ENCODE measurements around the gene CRIM1. TPM values are rescaled to one million over a fixed set of nuclear protein-coding genes. Genes with fewer than 3 reads are reported as not detected.

Gene CRIM1
- total and polyA plus RNA-seq, 2 of the 8 experiments (the other 6 are each of a cell fraction or from before 2014, with no cell fraction given) = 9.4 to 28.4 TPM

DNA sequence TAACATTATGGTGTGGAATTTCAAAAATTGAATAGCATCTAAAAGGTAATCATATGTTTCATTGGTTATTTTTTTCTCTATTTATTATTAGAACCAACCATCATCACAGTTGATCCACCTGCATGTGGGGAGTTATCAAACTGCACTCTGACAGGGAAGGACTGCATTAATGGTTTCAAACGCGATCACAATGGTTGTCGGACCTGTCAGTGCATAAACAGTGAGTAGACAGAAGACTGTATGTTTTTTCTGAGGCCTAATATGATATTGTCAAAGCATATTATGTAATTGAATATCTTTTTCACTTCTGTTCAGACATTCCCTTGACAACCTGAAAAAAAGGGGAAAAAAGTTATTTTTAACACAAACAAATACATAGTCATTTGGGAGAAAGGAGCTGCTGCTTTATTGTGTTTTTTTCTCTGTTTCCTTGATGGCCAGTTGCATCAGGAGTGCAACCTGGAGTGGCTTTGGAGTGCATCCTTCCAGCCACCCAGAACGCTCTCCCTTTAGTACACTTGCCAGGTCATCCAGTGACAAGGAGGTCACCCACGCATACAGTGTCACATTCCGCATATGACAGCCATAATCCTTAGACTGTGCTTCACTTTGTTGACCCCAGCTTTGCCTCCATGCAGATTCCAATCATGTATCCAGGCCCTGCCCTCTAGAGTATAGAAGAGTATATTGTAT lies 143.7 kb downstream of the CRIM1 start:
- no peaks in the 10 kb centered on the region for H3K79me2 ChIP-seq (ENCODE audit: control insufficient read depth in 1 of 2, insufficient read depth in 2 of 2, low read length in 2 of 2)
- H3K9ac ChIP-seq (replicated peaks in 1 of 4; ENCODE audit: extremely low read depth in 1 of 4, low read depth in 3 of 4, low read length in 3 of 4) = no peak overlapping the region
- H2AFZ ChIP-seq (ENCODE audit: low read length) = no peak overlapping the region
- CTCF ChIA-PET (ENCODE audit: partially characterized antibody) = interaction anchor here (0.7 to 2.5 kb wide), 7 partner anchors 37 to 165 kb away, joined by 3 to 11 read pairs (median 3); no protein-coding TSS in a partner anchor
- no peak overlapping the region for H3K27ac ChIP-seq (ENCODE audit: low read depth, low read length)
- H4K8ac ChIP-seq (ENCODE audit: extremely low read depth, insufficient read depth, low read length) = no peak overlapping the region
- H3K4me1 ChIP-seq (replicated peaks in 1 of 4; ENCODE audit: control insufficient read depth in 3 of 4, insufficient read depth in 4 of 4, low read length in 3 of 4) = no peaks in the 10 kb centered on the region
- no peaks in the 10 kb centered on the region for H3K23me2 ChIP-seq (ENCODE audit: low read depth, low read length)
- no peak overlapping the region for H2BK12ac ChIP-seq (ENCODE audit: low read depth, low read length)
- no peaks in the 10 kb centered on the region for H3K27me3 ChIP-seq (replicated peaks in 1 of 4; ENCODE audit: control insufficient read depth in 3 of 4, extremely low read depth in 1 of 4, insufficient read depth in 3 of 4, low read length in 3 of 4)
- WGBS, 2 experiments (ENCODE audit: extremely low coverage in 1 of 2, insufficient coverage in 1 of 2, insufficient read length in 1 of 2, insufficient replicate concordance in 2 of 2, low coverage in 1 of 2, low lambda C conversion rate in 2 of 2, missing lambda C conversion rate in 1 of 2) = 96% methylated on average over 6 of the region's 6 CpGs; no CpG with 5 or more reads in 1 of the 2 experiments
- no peak overlapping the region for H2BK20ac ChIP-seq (ENCODE audit: low read length)
- no peak overlapping the region for H3K4me3 ChIP-seq (ENCODE audit: extremely low read depth in 1 of 4, insufficient read depth in 2 of 4, low read depth in 3 of 4, low read length in 4 of 4)
- no peak overlapping the region for H3K14ac ChIP-seq (ENCODE audit: insufficient read length)
- H2BK120ac ChIP-seq (replicated peaks; ENCODE audit: low read depth, low read length) = no peak overlapping the region
- peaks cover 0 to 2% of the 10 kb centered on the region in 2 experiments for H4K20me1 ChIP-seq (replicated peaks in 1 of 2; ENCODE audit: control insufficient read depth in 1 of 2, insufficient read depth in 2 of 2, low read length in 2 of 2)
- H3K79me1 ChIP-seq (ENCODE audit: low read depth, low read length) = no peaks in the 10 kb centered on the region
- POLR2A ChIA-PET (ENCODE audit: partially characterized antibody) = interaction anchor here (1.6 kb wide), 1 partner anchor 11 kb away, joined by 4 read pairs; no protein-coding TSS in a partner anchor
- H3K9me3 ChIP-seq (ENCODE audit: insufficient read depth in 2 of 2, low read depth in 1 of 2, low read length in 1 of 2) = no peaks in the 10 kb centered on the region
- no peak overlapping the region for H3K4me2 ChIP-seq (ENCODE audit: insufficient read depth in 1 of 2, low read depth in 2 of 2, low read length in 2 of 2)
- DNase-seq (ENCODE audit: low read depth in 1 of 2, low spot score in 2 of 2) (no peak), FAIRE-seq (no peak)
- no peak overlapping the region for H3K18ac ChIP-seq (ENCODE audit: extremely low read depth, low read length)
- peaks cover 0 to 17% (median 9%) of the 10 kb centered on the region in 4 experiments; a peak in 6 of 8 replicates for H3K36me3 ChIP-seq (ENCODE audit: control insufficient read depth in 2 of 4, insufficient read depth in 4 of 4, low read length in 3 of 4)
- no peak overlapping the region for H2BK5ac ChIP-seq (ENCODE audit: low read depth, low read length)
- no peak overlapping the region for H2AK5ac ChIP-seq (ENCODE audit: low read depth, low read length)
- no peak overlapping the region for H4K91ac ChIP-seq (replicated peaks; ENCODE audit: insufficient read length, low read length)
- no peak overlapping the region for H2BK15ac ChIP-seq (ENCODE audit: low read length)
- no peak overlapping the region for H3K4ac ChIP-seq (replicated peaks; ENCODE audit: insufficient read length, low read depth, low read length)
- H4K5ac ChIP-seq (ENCODE audit: insufficient read length, low read depth, low read length) = no peak overlapping the region
- H3K56ac ChIP-seq (replicated peaks; ENCODE audit: insufficient read length, low read depth, low read length) = no peak overlapping the region
- H3K23ac ChIP-seq (ENCODE audit: insufficient read length) = no peak overlapping the region
- TF ChIP-seq GABPA (IDR thresholded peaks at IDR 0.05; ENCODE audit: borderline replicate concordance, insufficient read depth, low read length) = no peak
- TF ChIP-seq, protein P1, sequence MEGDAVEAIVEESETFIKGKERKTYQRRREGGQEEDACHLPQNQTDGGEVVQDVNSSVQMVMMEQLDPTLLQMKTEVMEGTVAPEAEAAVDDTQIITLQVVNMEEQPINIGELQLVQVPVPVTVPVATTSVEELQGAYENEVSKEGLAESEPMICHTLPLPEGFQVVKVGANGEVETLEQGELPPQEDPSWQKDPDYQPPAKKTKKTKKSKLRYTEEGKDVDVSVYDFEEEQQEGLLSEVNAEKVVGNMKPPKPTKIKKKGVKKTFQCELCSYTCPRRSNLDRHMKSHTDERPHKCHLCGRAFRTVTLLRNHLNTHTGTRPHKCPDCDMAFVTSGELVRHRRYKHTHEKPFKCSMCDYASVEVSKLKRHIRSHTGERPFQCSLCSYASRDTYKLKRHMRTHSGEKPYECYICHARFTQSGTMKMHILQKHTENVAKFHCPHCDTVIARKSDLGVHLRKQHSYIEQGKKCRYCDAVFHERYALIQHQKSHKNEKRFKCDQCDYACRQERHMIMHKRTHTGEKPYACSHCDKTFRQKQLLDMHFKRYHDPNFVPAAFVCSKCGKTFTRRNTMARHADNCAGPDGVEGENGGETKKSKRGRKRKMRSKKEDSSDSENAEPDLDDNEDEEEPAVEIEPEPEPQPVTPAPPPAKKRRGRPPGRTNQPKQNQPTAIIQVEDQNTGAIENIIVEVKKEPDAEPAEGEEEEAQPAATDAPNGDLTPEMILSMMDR (IDR thresholded peaks at IDR 0.05; ENCODE audit: control extremely low read depth in 1 of 3, insufficient read depth in 1 of 3, low read depth in 1 of 3, low read length in 3 of 3) = no peak
- no peak for TF ChIP-seq SIX5 (IDR thresholded peaks at IDR 0.05; ENCODE audit: low read depth, low read length)
- TF ChIP-seq POU5F1 (IDR thresholded peaks at IDR 0.05; ENCODE audit: low read depth, low read length) = no peak
- TF ChIP-seq CEBPB (IDR thresholded peaks at IDR 0.05; ENCODE audit: low read depth, low read length) = no peak
- TF ChIP-seq, protein P2, sequence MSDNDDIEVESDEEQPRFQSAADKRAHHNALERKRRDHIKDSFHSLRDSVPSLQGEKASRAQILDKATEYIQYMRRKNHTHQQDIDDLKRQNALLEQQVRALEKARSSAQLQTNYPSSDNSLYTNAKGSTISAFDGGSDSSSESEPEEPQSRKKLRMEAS (IDR thresholded peaks at IDR 0.05) = no peak
- no peak for TF ChIP-seq HDAC2 (IDR thresholded peaks at IDR 0.05; ENCODE audit: borderline replicate concordance in 1 of 2, low read depth in 2 of 2, low read length in 2 of 2)
- TF ChIP-seq NANOG (IDR thresholded peaks at IDR 0.05; ENCODE audit: insufficient read depth, low read depth, low read length, poor library complexity, severe bottlenecking) = no peak
